H9 (cell line): ENCODE results near the gene HMMR. TPM values are rescaled to one million over a fixed set of nuclear protein-coding genes. Genes with fewer than 3 reads are reported as not detected.

ENCODE experiments used
- DNase-seq: peaks from one replicate; pipeline ENCODE4 v3.0.0-alpha.2; 2017
- H2AFZ ChIP-seq: one replicate; pipeline ENCODE4 v1.6.1; 2013; ENCODE audit warnings: mild to moderate bottlenecking, low read length, control low read depth, moderate library complexity
- H2AK5ac ChIP-seq: 2 replicates; pipeline ENCODE4 v1.6.1; 2013; ENCODE audit warnings: low read length, control low read depth, mixed read lengths; ENCODE audit not compliant: insufficient read length
- H2BK120ac ChIP-seq: one replicate; pipeline ENCODE4 v1.6.1; 2013; ENCODE audit warnings: low read depth, mild to moderate bottlenecking, low read length, control low read depth, inconsistent platforms; ENCODE audit not compliant: poor library complexity, severe bottlenecking
- H2BK12ac ChIP-seq: 2 replicates; pipeline ENCODE4 v1.6.1; 2013; ENCODE audit warnings: low read length, control low read depth, mixed read lengths, low read depth; ENCODE audit not compliant: insufficient read length
- H2BK15ac ChIP-seq: 2 replicates; pipeline ENCODE4 v1.6.1; 2013; ENCODE audit warnings: low read depth, low read length, control low read depth
- H2BK20ac ChIP-seq: one replicate; pipeline ENCODE4 v1.6.1; 2013; ENCODE audit warnings: low read depth, mild to moderate bottlenecking, low read length, control low read depth, inconsistent platforms; ENCODE audit not compliant: poor library complexity, severe bottlenecking
- H2BK5ac ChIP-seq: 2 replicates; pipeline ENCODE4 v1.6.1; 2013; ENCODE audit warnings: low read length, control low read depth, mixed read lengths; ENCODE audit not compliant: insufficient read length
- H3K14ac ChIP-seq: 2 replicates; pipeline ENCODE4 v1.6.1; 2013; ENCODE audit warnings: low read length, control low read depth; ENCODE audit not compliant: insufficient read depth
- H3K18ac ChIP-seq: 2 replicates; pipeline ENCODE4 v1.6.1; 2013; ENCODE audit warnings: low read depth, mild to moderate bottlenecking, mixed read lengths, low read length, control low read depth; ENCODE audit not compliant: insufficient read length
- H3K23ac ChIP-seq: 2 replicates; pipeline ENCODE4 v1.6.1; 2013; ENCODE audit warnings: low read length, control low read depth, mixed read lengths, low read depth; ENCODE audit not compliant: insufficient read length
- H3K23me2 ChIP-seq: 2 replicates; pipeline ENCODE4 v1.6.1; 2013; ENCODE audit warnings: low read depth, mild to moderate bottlenecking, mixed read lengths, low read length, control low read depth; ENCODE audit not compliant: insufficient read length, poor library complexity, severe bottlenecking
- H3K27ac ChIP-seq: 2 replicates; pipeline ENCODE4 v1.5.1; 2013; ENCODE audit warnings: low read length, control low read depth, mixed read lengths, low read depth; ENCODE audit not compliant: insufficient read length
- H3K27me3 ChIP-seq: 2 replicates; pipeline ENCODE4 v1.6.1; 2013; ENCODE audit warnings: low read length, control low read depth, inconsistent platforms; ENCODE audit not compliant: insufficient read depth
- H3K4ac ChIP-seq: 2 replicates; pipeline ENCODE4 v1.6.1; 2013; ENCODE audit warnings: low read depth, mild to moderate bottlenecking, control low read depth, inconsistent platforms, low read length, moderate library complexity
- H3K4me1 ChIP-seq: 2 replicates; pipeline ENCODE4 v1.6.1; 2013; ENCODE audit warnings: low read length, control low read depth, inconsistent platforms; ENCODE audit not compliant: insufficient read depth
- H3K4me2 ChIP-seq: 2 replicates; pipeline ENCODE4 v1.6.1; 2013; ENCODE audit warnings: low read length, control low read depth, mixed read lengths; ENCODE audit not compliant: insufficient read length, insufficient read depth
- H3K56ac ChIP-seq: 2 replicates; pipeline ENCODE4 v1.6.1; 2013; ENCODE audit warnings: low read depth, mild to moderate bottlenecking, mixed read lengths, low read length, control low read depth; ENCODE audit not compliant: insufficient read length
- H3K79me1 ChIP-seq: 2 replicates; pipeline ENCODE4 v1.6.1; 2013; ENCODE audit warnings: low read depth, mild to moderate bottlenecking, moderate library complexity, low read length, control low read depth, inconsistent platforms; ENCODE audit not compliant: insufficient read depth, poor library complexity, severe bottlenecking
- H3K79me2 ChIP-seq: 2 replicates; pipeline ENCODE4 v1.6.1; 2013; ENCODE audit warnings: low read length, control low read depth, inconsistent platforms; ENCODE audit not compliant: insufficient read depth
- H3K9ac ChIP-seq: 2 replicates; pipeline ENCODE4 v1.6.1; 2013; ENCODE audit warnings: low read length, control low read depth, mixed read lengths; ENCODE audit not compliant: insufficient read length; ENCODE audit errors: extremely low read depth
- H3K9me3 ChIP-seq: one replicate; pipeline ENCODE4 v1.6.1; 2013; ENCODE audit warnings: low read depth, low read length, inconsistent platforms; ENCODE audit not compliant: control insufficient read depth
- H3T11ph ChIP-seq: one replicate; pipeline ENCODE4 v1.6.1; 2013; ENCODE audit warnings: mild to moderate bottlenecking, low read length, control low read depth, inconsistent platforms
- H4K20me1 ChIP-seq: one replicate; pipeline ENCODE4 v1.6.1; 2013; ENCODE audit not compliant: control insufficient read depth, insufficient read length, insufficient read depth
- H4K5ac ChIP-seq: 2 replicates; pipeline ENCODE4 v1.6.1; 2013; ENCODE audit warnings: low read depth, mild to moderate bottlenecking, mixed read lengths, low read length, control low read depth; ENCODE audit not compliant: insufficient read length
- H4K8ac ChIP-seq: replicated peaks from 2 replicates; pipeline ENCODE4 v1.6.1; 2013; ENCODE audit warnings: low read length, control low read depth, mixed read lengths, low read depth; ENCODE audit not compliant: insufficient read length
- H4K91ac ChIP-seq: 2 replicates; pipeline ENCODE4 v1.6.1; 2013; ENCODE audit warnings: low read depth, mild to moderate bottlenecking, moderate library complexity, mixed read lengths, low read length, control low read depth; ENCODE audit not compliant: insufficient read length
- H3K27ac Mint-ChIP-seq, 3 experiments: 2 replicates in 2 of 3; 3 replicates in 1 of 3; pipeline ENCODE4 v1.8.0; 2020 to 2021; ENCODE audit warnings: mixed read lengths in 3 of 3, mild to moderate bottlenecking in 1 of 3, moderate library complexity in 1 of 3
- H3K27me3 Mint-ChIP-seq: 2 replicates; pipeline ENCODE4 v1.8.0; 2021; ENCODE audit warnings: low read depth, mild to moderate bottlenecking, moderate library complexity, mixed read lengths
- H3K36me3 Mint-ChIP-seq, 3 experiments: 2 replicates in 2 of 3; 3 replicates in 1 of 3; pipeline ENCODE4 v1.8.0; 2020 to 2021; ENCODE audit warnings: low read depth in 3 of 3, mixed read lengths in 3 of 3; ENCODE audit not compliant: insufficient read depth in 1 of 3
- H3K4me1 Mint-ChIP-seq, 2 experiments: 2 replicates each; pipeline ENCODE4 v1.8.0; 2020; ENCODE audit warnings: mixed read lengths in 2 of 2
- H3K4me3 Mint-ChIP-seq, 2 experiments: 2 replicates in 1 of 2; 3 replicates in 1 of 2; pipeline ENCODE4 v1.8.0; 2020 to 2021; ENCODE audit warnings: mild to moderate bottlenecking in 2 of 2, mixed read lengths in 2 of 2, moderate library complexity in 1 of 2
- H3K9me3 Mint-ChIP-seq, 2 experiments: 2 replicates in 1 of 2; 3 replicates in 1 of 2; pipeline ENCODE4 v1.8.0; 2020; ENCODE audit warnings: mild to moderate bottlenecking in 2 of 2, mixed read lengths in 2 of 2, moderate library complexity in 1 of 2
- CTCF ChIP-seq: fragments of 200-600 bp; sonication (generic); conservative IDR thresholded peaks from 3 replicates; pipeline ENCODE4 v1.8.0; 2021; ENCODE audit warnings: antibody characterized with exemption, mild to moderate bottlenecking
- whole genome bisulfite sequencing: extraction: QIAGEN DNeasy Blood & Tissue Kit; methylation state at CpG from one replicate; pipeline ENCODE4 v1.1.7; 2013; ENCODE audit warnings: missing lambda C conversion rate, low lambda C conversion rate, mixed read lengths; ENCODE audit not compliant: insufficient read length; ENCODE audit errors: extremely low coverage; 5-methylcytosine and 5-hydroxymethylcytosine counted together
- total RNA-seq: library from RNA; stranded (reverse); gene quantifications from 2 replicates; pipeline ENCODE4 v1.2.1, GENCODE V29; 2021

The HMMR gene
- total RNA-seq, 1 experiment from 2014 or later, result 36.2 TPM

GRCh38 chr5:163502521-163502920, 42.1 kb downstream of the HMMR start:
- Histone ChIP-seq H3K4me2 (peak overlapping the region; percentile 79), H3K27me3 (no peaks in the 10 kb centered on the region), H3K56ac (no peak overlapping the region), H4K8ac (no peak overlapping the region), H3K9ac (peak overlapping the region; percentile 46), H2AFZ (no peak overlapping the region), H4K5ac (no peak overlapping the region), H3K23ac (no peak overlapping the region), H2AK5ac (no peak overlapping the region), H2BK12ac (no peak overlapping the region), H2BK20ac (no peak overlapping the region), H3K4ac (no peak overlapping the region), H3K9me3 (no peaks in the 10 kb centered on the region), H3K79me1 (no peaks in the 10 kb centered on the region), H3K4me1 (no peaks in the 10 kb centered on the region), H3K79me2 (peaks cover 21% of the 10 kb centered on the region), H3K14ac (no peak overlapping the region), H2BK15ac (no peak overlapping the region), H3K23me2 (peaks cover 12% of the 10 kb centered on the region), H2BK5ac (peak overlapping the region; percentile 36), H3K18ac (no peak overlapping the region), H4K20me1 (no peaks in the 10 kb centered on the region), H3K27ac (peak overlapping the region; percentile 98), H4K91ac (no peak overlapping the region), H3T11ph (no peak overlapping the region), H2BK120ac (no peak overlapping the region)
- Mint-ChIP-seq H3K27ac (peak overlapping the region; percentile 94 to 99 (median 97); a peak in 6 of 7 replicates), H3K27me3 (no peaks in the 10 kb centered on the region), H3K4me1 (peaks cover 22 to 25% of the 10 kb centered on the region in 2 experiments), H3K4me3 (peak overlapping the region; percentile 79 to 93), H3K9me3 (no peaks in the 10 kb centered on the region; a peak in 1 of 5 replicates), H3K36me3 (peaks cover 0 to 19% (median 0%) of the 10 kb centered on the region in 3 experiments; a peak in 4 of 7 replicates)
- no peak for TF ChIP-seq CTCF
- no CpG with 5 or more reads among the region's 8 CpGs for WGBS
- DNase-seq, result no peak
